NT2/D1 (cell line): ENCODE results near the gene CHEK2.
A peak's percentile ranks its signal among the peaks of the same experiment; 100 is the strongest.
"Not testable (repeated sequence)": the region's sequence is repeated elsewhere in the genome, so short reads cannot be mapped to it uniquely, and the experiment has no call there.

Experiments
- DNase-seq: peaks from one replicate; pipeline ENCODE4 v3.0.0-alpha.2; 2011; ENCODE audit warnings: low read depth, low spot score
- H3K27me3 ChIP-seq: 2 replicates; pipeline ENCODE4 v1.6.0; 2011; ENCODE audit warnings: mild to moderate bottlenecking; ENCODE audit not compliant: insufficient read length, insufficient read depth
- H3K36me3 ChIP-seq: 2 replicates; pipeline ENCODE4 v1.6.1; 2011; ENCODE audit warnings: mild to moderate bottlenecking, low read length, mixed read lengths; ENCODE audit not compliant: insufficient read depth, insufficient read length
- H3K4me1 ChIP-seq: 2 replicates; pipeline ENCODE4 v1.5.1; 2011; ENCODE audit not compliant: insufficient read depth, insufficient read length
- H3K4me3 ChIP-seq: 2 replicates; pipeline ENCODE4 v1.5.1; 2011; ENCODE audit warnings: low read depth; ENCODE audit not compliant: insufficient read length
- H3K9ac ChIP-seq: 2 replicates; pipeline ENCODE4 v1.6.0; 2011; ENCODE audit warnings: low read depth; ENCODE audit not compliant: insufficient read length
- H3K9me3 ChIP-seq: 2 replicates; pipeline ENCODE4 v1.5.1; 2011; ENCODE audit warnings: mild to moderate bottlenecking, low read length; ENCODE audit not compliant: insufficient read depth
- SUZ12 ChIP-seq: IDR thresholded peaks from 2 replicates; pipeline ENCODE4 v1.6.1; 2011; ENCODE audit not compliant: insufficient read length, insufficient read depth; ENCODE audit errors: extremely low read depth
- YY1 ChIP-seq: IDR thresholded peaks from 2 replicates; pipeline ENCODE4 v1.6.1; 2011; ENCODE audit not compliant: insufficient read length, insufficient read depth
- ZNF274 ChIP-seq: IDR thresholded peaks from 2 replicates; pipeline ENCODE4 v1.6.1; 2011; ENCODE audit warnings: mild to moderate bottlenecking, low read depth, low read length

The CHEK2 gene

GRCh38 chr22:28773461-28773867, 31.8 kb upstream of the CHEK2 start:
- Histone ChIP-seq H3K4me3 (peak overlapping the region; percentile 75), H3K9me3 (peaks cover 5% of the 10 kb centered on the region; the same call in 1 of the 2 replicates)

GRCh38 chr22:28772633-28773460, 31.2 kb upstream of the CHEK2 start, which contains the start of gene CCDC117:
CCDC117 (plus strand) TSS chr22:28772695; CDS start chr22:28772850, 155 bp downstream.
- no peaks in the 10 kb centered on the region for H3K4me1 ChIP-seq
- peak within 1 kb of the TSS; percentile 92 for H3K9ac ChIP-seq
- H3K27me3 ChIP-seq: no peaks in the 10 kb centered on the region
- peaks cover 33% of the 10 kb centered on the region for H3K36me3 ChIP-seq
- peak within 1 kb of the TSS; percentile 75 for H3K4me3 ChIP-seq
- peaks cover 5% of the 10 kb centered on the region; the same call in 1 of the 2 replicates for H3K9me3 ChIP-seq
- DNase-seq: peak; percentile 86
- no peak for TF ChIP-seq ZNF274
- TF ChIP-seq YY1: no peak
- TF ChIP-seq SUZ12: no peak

More at GRCh38 chr22:28773461-28773867, 31.8 kb upstream of the CHEK2 start:
- H3K27me3 ChIP-seq: no peaks in the 10 kb centered on the region
- peaks cover 38% of the 10 kb centered on the region for H3K36me3 ChIP-seq
- peak overlapping the region; percentile 85 for H3K9ac ChIP-seq
- no peak for DNase-seq
- H3K4me1 ChIP-seq: no peaks in the 10 kb centered on the region
- TF ChIP-seq SUZ12: no peak
- no peak for TF ChIP-seq ZNF274
- TF ChIP-seq YY1: no peak

- peaks cover 18% of the 10 kb centered on the region for H3K36me3 ChIP-seq
- H3K4me1 ChIP-seq: no peaks in the 10 kb centered on the region
- TF ChIP-seq YY1 (no peak), SUZ12 (no peak), ZNF274 (no peak)
- peaks cover 5% of the 10 kb centered on the region; the same call in 1 of the 2 replicates for H3K9me3 ChIP-seq
- H3K9ac ChIP-seq: no peak overlapping the region
- DNase-seq: no peak
- no peaks in the 10 kb centered on the region for H3K27me3 ChIP-seq
- H3K4me3 ChIP-seq: no peak overlapping the region
These were observed 29.7 kb upstream of the CHEK2 start for GRCh38 chr22:28771195-28771791.

- no peaks in the 10 kb centered on the region for H3K27me3 ChIP-seq
- peaks cover 4% of the 10 kb centered on the region for H3K36me3 ChIP-seq
- peaks cover 5% of the 10 kb centered on the region; the same call in 1 of the 2 replicates for H3K9me3 ChIP-seq
- H3K4me1 ChIP-seq: no peaks in the 10 kb centered on the region
- DNase-seq: no peak
- H3K9ac ChIP-seq: no peak overlapping the region
- TF ChIP-seq ZNF274 (no peak), SUZ12 (no peak), YY1 (no peak)
- no peak overlapping the region for H3K4me3 ChIP-seq
These were observed 27.9 kb upstream of the CHEK2 start for GRCh38 chr22:28769394-28770085.

GRCh38 chr22:28768701-28769393, 27.2 kb upstream of the CHEK2 start:
- Histone ChIP-seq H3K4me1 (no peaks in the 10 kb centered on the region), H3K9me3 (peaks cover 5% of the 10 kb centered on the region; the same call in 1 of the 2 replicates), H3K27me3 (no peaks in the 10 kb centered on the region), H3K9ac (no peak overlapping the region), H3K4me3 (no peak overlapping the region), H3K36me3 (no peaks in the 10 kb centered on the region)
- no peak for TF ChIP-seq SUZ12
- TF ChIP-seq ZNF274: no peak
- no peak for TF ChIP-seq YY1
- DNase-seq: no peak

- H3K4me3 ChIP-seq: no peak overlapping the region
- no peak for DNase-seq
- H3K9ac ChIP-seq: no peak overlapping the region
- no peaks in the 10 kb centered on the region for H3K4me1 ChIP-seq
- no peaks in the 10 kb centered on the region for H3K27me3 ChIP-seq
- H3K36me3 ChIP-seq: no peaks in the 10 kb centered on the region
- TF ChIP-seq SUZ12: no peak
- TF ChIP-seq ZNF274: no peak
- no peak for TF ChIP-seq YY1
- H3K9me3 ChIP-seq: peaks cover 5% of the 10 kb centered on the region; the same call in 1 of the 2 replicates
These were observed 25.0 kb upstream of the CHEK2 start for GRCh38 chr22:28766628-28767027.

GRCh38 chr22:28762000-28762399, 20.4 kb upstream of the CHEK2 start:
- not testable (repeated sequence) for H3K36me3 ChIP-seq, H3K27me3 ChIP-seq, H3K4me3 ChIP-seq, DNase-seq, H3K9ac ChIP-seq, H3K9me3 ChIP-seq, H3K4me1 ChIP-seq
